ENCODE results near the gene BZW2.
"Not testable (repeated sequence)": the region's sequence is repeated elsewhere in the genome, so short reads cannot be mapped to it uniquely, and the experiment has no call there.

The BZW2 gene

GRCh38 chr7:16677978-16678494, 32.1 kb downstream of the BZW2 start:
- no peak for DNase-seq

GRCh38 chr7:16678645-16679566, 32.9 kb downstream of the BZW2 start:
- not testable (repeated sequence) for DNase-seq

- no peak for DNase-seq
Observed at GRCh38 chr7:16684935-16685334, 39.0 kb downstream of the BZW2 start.

GRCh38 chr7:16685535-16685934, 39.6 kb downstream of the BZW2 start:
- no peak for DNase-seq

- no peak for DNase-seq
Observed at GRCh38 chr7:16688249-16688648, 42.3 kb downstream of the BZW2 start.

GRCh38 chr7:16691241-16691640, 45.3 kb downstream of the BZW2 start:
- DNase-seq: no peak

GRCh38 chr7:16693601-16694318, 47.8 kb downstream of the BZW2 start:
- no peak for DNase-seq

- no peak for DNase-seq
Observed at GRCh38 chr7:16694806-16695205, 48.8 kb downstream of the BZW2 start.

GRCh38 chr7:16695621-16696237, 49.7 kb downstream of the BZW2 start:
- peak; percentile 3 for DNase-seq

- no peak for DNase-seq
Observed at GRCh38 chr7:16697507-16698199, 51.7 kb downstream of the BZW2 start.

- DNase-seq: no peak
Observed at GRCh38 chr7:16698200-16698905, 52.4 kb downstream of the BZW2 start.

- no peak for DNase-seq
Observed at GRCh38 chr7:16702441-16702840, 56.5 kb downstream of the BZW2 start.

GRCh38 chr7:16708511-16708910, 62.5 kb downstream of the BZW2 start:
- DNase-seq: no peak

GRCh38 chr7:16708980-16709379, 63.0 kb downstream of the BZW2 start:
- no peak for DNase-seq

- no peak for DNase-seq
Observed at GRCh38 chr7:16710651-16711050, 64.7 kb downstream of the BZW2 start.

GRCh38 chr7:16711730-16712129, 65.7 kb downstream of the BZW2 start:
- no peak for DNase-seq

- no peak for DNase-seq
Observed at GRCh38 chr7:16712916-16713315, 66.9 kb downstream of the BZW2 start.

GRCh38 chr7:16715928-16716327, 69.9 kb downstream of the BZW2 start:
- no peak for DNase-seq

- DNase-seq: no peak
Observed at GRCh38 chr7:16718111-16718656, 72.2 kb downstream of the BZW2 start.

- DNase-seq: no peak
Observed at GRCh38 chr7:16719699-16720098, 73.7 kb downstream of the BZW2 start.

GRCh38 chr7:16721541-16721940, 75.6 kb downstream of the BZW2 start:
- DNase-seq: no peak

GRCh38 chr7:16724344-16724743, 78.4 kb downstream of the BZW2 start:
- DNase-seq: no peak

Measured in NCI-H748 treated with DMSO at 0.1 percent for 48 hours (cell line).